ENCODE results near the gene MAGI1.

The MAGI1 gene

GRCh38 chr3:65831733-65832425 lies 206.8 kb downstream of the MAGI1 start:
- DNase-seq (ENCODE audit: low read depth), result peak; percentile 92

- DNase-seq (ENCODE audit: low read depth), result peak; percentile 56
Observed at GRCh38 chr3:65830948-65831732, 207.6 kb downstream of the MAGI1 start.

DNA sequence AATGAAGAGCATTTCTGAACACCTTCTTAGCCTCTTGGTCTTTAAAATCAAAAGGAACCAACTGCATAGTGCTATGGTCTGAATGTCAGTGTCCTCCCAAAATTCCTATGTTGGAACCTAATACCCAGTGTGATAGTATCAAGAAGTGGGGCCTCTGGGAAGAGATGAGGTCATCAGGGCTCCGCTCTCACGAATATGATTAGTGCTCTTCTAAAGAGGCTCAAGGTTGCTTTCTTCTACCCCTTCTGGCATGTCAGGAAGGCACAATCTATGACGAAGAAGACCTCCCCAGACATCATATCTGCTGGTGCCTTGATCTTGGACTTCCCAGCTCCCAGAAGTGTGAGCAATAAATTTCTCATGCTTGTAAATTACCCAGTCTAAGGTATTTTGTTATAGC lies 209.5 kb downstream of the MAGI1 start:
- DNase-seq (ENCODE audit: low read depth), result peak; percentile 29

GRCh38 chr3:65828706-65829105 lies 210.0 kb downstream of the MAGI1 start:
- peak; percentile 42 for DNase-seq (ENCODE audit: low read depth)

DNA sequence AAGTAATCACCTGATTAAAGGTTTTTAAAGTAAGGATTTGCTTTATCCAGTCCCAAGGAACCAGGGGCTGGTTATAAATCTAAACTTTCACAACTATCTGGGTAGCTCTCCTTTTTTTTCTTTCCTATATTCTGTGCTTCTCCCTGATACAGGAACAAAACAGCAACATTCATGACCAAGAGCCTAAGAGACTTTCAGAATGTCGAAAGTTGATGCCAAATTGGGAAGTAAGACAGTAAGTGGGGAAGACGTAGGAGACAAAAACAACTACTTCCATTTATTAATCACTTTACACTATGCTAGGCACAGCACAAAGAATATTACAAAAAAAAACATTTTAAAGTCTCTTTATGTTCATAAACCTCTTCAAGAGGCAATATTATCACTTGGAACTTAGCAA lies 211.6 kb downstream of the MAGI1 start:
- DNase-seq (ENCODE audit: low read depth), result no peak

DNA sequence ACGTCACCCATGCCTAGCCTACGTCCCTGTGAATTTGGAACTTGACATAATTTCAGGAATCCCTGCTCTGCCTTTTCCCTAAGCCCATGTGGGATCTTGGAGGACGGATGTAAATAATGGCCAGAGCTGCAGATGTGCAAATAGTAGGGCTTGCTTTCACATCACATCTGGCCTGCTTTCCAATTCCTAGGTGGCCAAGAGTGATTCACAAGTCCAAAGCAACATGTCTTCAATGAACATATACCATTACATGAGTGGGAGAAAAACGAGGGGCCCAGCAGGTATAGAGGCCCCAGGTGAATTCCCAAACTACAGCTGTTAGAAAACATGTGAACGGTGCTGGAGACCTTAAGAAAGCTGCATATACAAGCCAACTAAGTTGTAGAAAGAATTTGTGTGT lies 214.6 kb downstream of the MAGI1 start:
- DNase-seq (ENCODE audit: low read depth), result no peak

DNA sequence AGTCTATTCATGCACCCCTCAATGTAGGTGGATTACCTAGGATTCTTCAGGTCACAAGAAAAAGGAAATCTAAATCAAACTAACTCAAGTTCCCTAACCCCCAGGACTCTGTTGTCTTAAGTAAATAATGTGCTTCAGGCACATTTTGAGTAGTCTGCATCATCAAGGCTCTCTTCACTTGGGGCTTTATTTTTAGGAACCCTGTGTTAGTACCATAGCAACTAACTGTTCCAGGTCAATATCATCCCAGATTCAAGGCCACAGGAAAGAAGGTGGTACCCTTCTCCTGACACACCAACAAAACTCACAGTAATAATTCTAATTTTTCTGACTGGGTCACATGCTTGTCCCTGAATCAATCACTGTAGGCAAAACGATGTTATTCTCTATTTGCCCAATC lies 218.1 kb downstream of the MAGI1 start:
- DNase-seq (ENCODE audit: low read depth), result no peak

- no peak for DNase-seq (ENCODE audit: low read depth)
Observed at GRCh38 chr3:65819896-65820295, 218.8 kb downstream of the MAGI1 start.

GRCh38 chr3:65817553-65818126 lies 221.1 kb downstream of the MAGI1 start:
- DNase-seq (ENCODE audit: low read depth), result no peak

DNA sequence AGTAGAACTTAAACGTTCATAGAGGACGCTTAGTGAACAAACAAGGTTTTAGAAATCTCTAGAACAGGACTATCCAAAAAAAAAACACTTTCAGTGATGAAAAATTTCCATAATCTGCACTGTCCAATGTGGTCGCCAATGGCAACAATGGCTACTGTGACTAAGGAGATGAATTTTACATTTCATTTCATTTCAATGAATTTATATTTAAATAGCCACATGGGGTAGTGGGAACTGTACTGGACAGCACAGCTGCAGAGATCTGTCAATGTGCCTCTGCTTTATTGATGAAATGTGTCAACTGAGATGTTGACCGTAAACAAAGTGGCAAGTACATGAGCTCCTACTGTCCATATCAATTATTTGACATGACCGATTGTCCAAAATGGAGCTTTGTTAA lies 222.5 kb downstream of the MAGI1 start:
- no peak for DNase-seq (ENCODE audit: low read depth)

DNA sequence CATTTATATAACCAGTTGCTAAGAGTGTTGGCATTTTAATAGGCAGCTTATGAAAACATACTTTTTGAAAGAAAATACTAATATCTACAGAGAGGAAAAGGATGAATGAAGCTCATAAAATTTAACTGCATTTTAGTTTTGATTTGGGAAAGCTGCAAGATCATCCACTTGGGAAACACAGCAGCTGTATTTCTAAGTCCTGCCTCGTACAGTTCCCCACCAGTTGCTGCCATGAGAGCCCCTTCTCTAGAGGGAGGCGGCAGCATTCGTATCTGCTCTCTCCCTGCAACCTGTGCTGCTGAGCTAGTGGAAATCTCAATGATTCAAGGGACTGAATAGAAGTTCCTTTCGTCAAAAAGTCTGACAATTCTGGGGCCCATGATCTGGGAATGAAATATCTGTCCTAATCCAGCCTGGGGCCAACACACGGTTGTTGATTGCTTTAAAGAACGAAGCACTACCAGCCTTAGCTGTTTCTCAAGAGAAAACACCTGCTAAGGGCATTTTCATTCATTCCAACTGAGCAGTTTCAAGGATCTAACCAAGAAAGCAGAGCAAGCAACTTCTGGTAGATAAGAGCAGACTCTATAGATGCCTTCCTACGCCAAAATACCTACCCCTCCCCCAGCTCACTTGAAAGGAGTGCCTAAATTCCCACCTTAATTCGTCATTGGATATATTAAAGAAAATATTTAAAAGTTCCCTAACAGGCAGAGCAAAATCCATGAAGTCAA lies 223.7 kb downstream of the MAGI1 start:
- no peak for DNase-seq (ENCODE audit: low read depth)

DNA sequence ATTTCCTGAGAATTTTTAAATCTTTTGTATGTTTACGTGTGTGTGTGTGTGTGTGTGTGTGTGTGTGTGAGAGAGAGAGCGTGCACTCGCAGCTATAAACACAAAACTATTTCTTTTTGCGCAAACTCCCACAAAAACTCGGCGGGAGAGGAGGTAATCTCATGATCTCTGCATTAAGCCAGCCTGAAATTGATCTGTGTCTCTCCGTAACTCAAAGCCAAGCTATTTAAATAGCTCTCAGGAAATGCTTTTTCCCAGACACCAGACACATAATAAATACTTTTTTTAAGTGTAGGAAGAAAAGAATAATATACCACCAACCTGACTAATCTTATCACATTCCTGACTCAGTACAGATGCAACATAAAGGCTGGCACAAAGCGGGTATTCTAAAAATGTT lies 226.8 kb downstream of the MAGI1 start:
- DNase-seq (ENCODE audit: low read depth), result peak; percentile 55

DNA sequence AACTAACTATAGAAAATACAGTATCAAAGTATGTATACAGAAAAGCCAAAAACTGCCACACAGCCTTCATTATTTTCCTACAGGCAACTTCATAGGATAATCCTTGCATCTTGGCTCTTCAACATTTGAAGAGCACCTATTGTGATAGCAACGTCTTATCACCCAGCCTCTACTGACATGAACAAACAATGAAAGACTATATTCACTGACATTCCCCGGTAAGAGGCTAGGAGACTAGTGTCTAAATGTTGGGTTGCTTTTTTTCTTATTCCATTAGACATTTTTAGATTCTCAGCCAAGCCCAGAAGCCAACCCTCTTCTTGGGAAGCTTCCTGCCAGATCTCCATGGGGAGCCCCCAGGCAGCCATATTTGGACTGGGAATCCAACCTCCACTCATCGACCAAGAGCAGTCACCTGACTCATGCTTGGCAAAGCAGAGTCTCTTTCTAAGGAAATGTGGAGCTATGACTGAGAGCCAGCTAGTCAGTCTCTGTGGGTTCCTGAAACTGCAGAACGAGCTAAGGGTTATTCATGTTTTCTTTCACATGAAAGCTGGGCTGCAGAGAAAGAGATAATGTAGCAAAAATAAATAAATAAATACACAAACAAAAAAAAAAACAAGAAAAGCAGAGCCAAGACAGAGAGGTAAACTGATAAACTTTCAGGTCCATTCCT lies 227.5 kb downstream of the MAGI1 start:
- DNase-seq (ENCODE audit: low read depth), result peak; percentile 53

DNA sequence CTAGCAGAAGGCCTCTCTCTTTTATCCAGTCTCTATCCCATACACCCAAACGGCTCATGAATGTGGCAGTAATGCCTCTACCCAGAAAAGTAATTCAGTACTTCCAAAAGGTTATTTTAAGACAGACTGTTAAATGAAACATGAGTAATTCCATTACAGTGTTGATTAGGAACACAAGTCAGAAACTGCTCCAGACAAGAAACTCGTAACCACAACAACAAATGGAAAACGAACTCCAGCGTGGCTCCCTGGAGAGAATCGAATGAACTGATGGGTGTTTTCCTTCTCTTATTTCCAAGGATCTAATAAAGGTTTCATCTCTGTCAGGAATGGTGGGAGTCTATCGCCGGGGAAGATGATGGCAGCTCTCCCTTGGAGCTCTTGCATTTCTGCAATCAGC lies 228.4 kb downstream of the MAGI1 start:
- DNase-seq (ENCODE audit: low read depth), result no peak

GRCh38 chr3:65809641-65810150 lies 229.0 kb downstream of the MAGI1 start:
- no peak for DNase-seq (ENCODE audit: low read depth)

DNA sequence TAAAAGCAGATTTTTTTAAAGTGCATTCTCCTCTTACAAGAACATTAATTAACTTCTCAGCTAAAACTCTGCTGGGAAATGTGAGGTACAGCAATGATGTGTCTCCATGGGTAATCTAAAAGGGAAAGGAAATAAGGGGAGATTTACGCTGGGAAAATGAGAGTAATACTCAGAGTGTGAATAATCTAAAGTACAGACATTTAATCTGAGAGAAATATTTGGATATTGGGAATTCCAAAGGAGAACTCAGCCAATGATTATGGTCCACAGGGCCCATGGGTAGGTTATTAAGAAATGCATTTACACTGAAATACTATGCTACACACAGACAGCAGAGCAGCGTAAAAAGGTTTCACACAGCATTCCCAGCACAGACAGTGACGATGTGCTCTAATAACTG lies 229.9 kb downstream of the MAGI1 start:
- DNase-seq (ENCODE audit: low read depth), result no peak

GRCh38 chr3:65808407-65808806 lies 230.3 kb downstream of the MAGI1 start:
- DNase-seq (ENCODE audit: low read depth), result no peak

- DNase-seq (ENCODE audit: low read depth), result no peak
Observed at GRCh38 chr3:65807225-65807624, 231.5 kb downstream of the MAGI1 start.

GRCh38 chr3:65806600-65806999 lies 232.1 kb downstream of the MAGI1 start:
- no peak for DNase-seq (ENCODE audit: low read depth)

GRCh38 chr3:65796676-65797075 lies 242.0 kb downstream of the MAGI1 start:
- DNase-seq (ENCODE audit: low read depth), result no peak

DNA sequence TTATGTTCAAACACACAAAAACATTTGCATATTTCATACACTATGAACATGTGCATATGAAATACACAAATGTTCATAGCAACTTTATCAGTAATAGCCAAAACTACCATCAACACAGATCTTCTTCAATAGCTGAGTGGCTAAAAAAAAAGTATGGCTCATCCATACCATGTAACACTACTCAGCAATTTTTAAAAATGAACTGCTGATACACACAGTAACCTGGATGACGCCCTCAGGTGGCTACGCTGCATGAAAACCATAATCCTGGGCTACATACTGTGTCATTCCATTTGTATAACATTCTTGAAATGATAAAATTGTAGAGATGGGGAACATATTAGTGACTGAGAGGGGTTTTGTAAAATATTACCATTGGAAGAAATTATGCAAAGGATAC lies 243.6 kb downstream of the MAGI1 start:
- no peak for DNase-seq (ENCODE audit: low read depth)
